OCI-LY7 (cell line): ENCODE data around the gene HSD17B11. TPM values are rescaled to one million over a fixed set of nuclear protein-coding genes. Genes with fewer than 3 reads are reported as not detected.
"Not testable (repeated sequence)": the region's sequence is repeated elsewhere in the genome, so short reads cannot be mapped to it uniquely, and the experiment has no call there.

Experiments
- BruUV-seq: library from RNA; stranded (reverse); fragments of 400-500 nt; replicated peaks from 2 replicates; lab custom pipeline; 2021; lab: Mats Ljungman, UMichigan
- CTCF ChIA-PET: fragments of 300-600 bp; sonication (Branson Sonifier 250); formaldehyde crosslinking; loops from one replicate; lab custom pipeline; 2022; ENCODE audit warnings: antibody characterized with exemption; ENCODE audit not compliant: unreplicated experiment; lab: Charles Lee
- POLR2A ChIA-PET: fragments of 300-600 bp; sonication (Branson Sonifier 250); formaldehyde crosslinking; loops from one replicate; lab custom pipeline; 2022; ENCODE audit warnings: antibody characterized with exemption; lab: Charles Lee
- DNase-seq: peaks from one replicate; pipeline ENCODE4 v3.0.0-alpha.2; 2015; ENCODE audit warnings: low spot score
- H2AFZ ChIP-seq: fragments of 200-600 bp; sonication (generic), shearing (Covaris generic); 2 replicates; pipeline ENCODE4 v1.6.1; 2014; ENCODE audit warnings: mild to moderate bottlenecking, antibody characterized with exemption, low read length, moderate library complexity
- H3K27ac ChIP-seq: fragments of 200-600 bp; sonication (generic); 2 replicates; pipeline ENCODE4 v1.5.1; 2014; ENCODE audit warnings: mixed run types, low read depth, mild to moderate bottlenecking, moderate library complexity, low read length, inconsistent platforms; ENCODE audit not compliant: poor library complexity, severe bottlenecking
- H3K36me3 ChIP-seq: fragments of 200-600 bp; sonication (generic); 2 replicates; pipeline ENCODE4 v1.6.1; 2014; ENCODE audit warnings: mild to moderate bottlenecking, antibody characterized with exemption, low read length, moderate library complexity, mixed read lengths; ENCODE audit not compliant: insufficient read depth
- H3K4me1 ChIP-seq: fragments of 200-600 bp; sonication (generic); 2 replicates; pipeline ENCODE4 v1.5.1; 2014; ENCODE audit warnings: mild to moderate bottlenecking, low read length; ENCODE audit not compliant: insufficient read depth, poor library complexity, severe bottlenecking
- H3K4me2 ChIP-seq: fragments of 200-600 bp; sonication (generic); 2 replicates; pipeline ENCODE4 v1.6.1; 2014; ENCODE audit warnings: mild to moderate bottlenecking, low read length
- H3K4me3 ChIP-seq: fragments of 200-600 bp; sonication (generic); 2 replicates; pipeline ENCODE4 v1.5.1; 2014; ENCODE audit warnings: mild to moderate bottlenecking, low read depth, low read length; ENCODE audit not compliant: poor library complexity, severe bottlenecking
- H3K79me2 ChIP-seq: fragments of 200-600 bp; sonication (generic); 2 replicates; pipeline ENCODE4 v1.6.1; 2016; ENCODE audit warnings: low read depth, mild to moderate bottlenecking, low read length, moderate library complexity, mixed read lengths; ENCODE audit not compliant: insufficient read depth
- H3K9me2 ChIP-seq: fragments of 200-600 bp; sonication (generic); 2 replicates; pipeline ENCODE4 v1.6.1; 2016; ENCODE audit warnings: mild to moderate bottlenecking, low read length, mixed read lengths; ENCODE audit not compliant: insufficient read depth
- H3K9me3 ChIP-seq: fragments of 200-600 bp; sonication (generic); 2 replicates; pipeline ENCODE4 v1.6.1; 2014; ENCODE audit warnings: mild to moderate bottlenecking, mixed run types, low read length, mixed read lengths
- H4K20me1 ChIP-seq: fragments of 200-600 bp; sonication (generic); 2 replicates; pipeline ENCODE4 v1.6.1; 2014; ENCODE audit warnings: mild to moderate bottlenecking, antibody characterized with exemption, low read length, moderate library complexity, mixed read lengths; ENCODE audit not compliant: insufficient read depth
- CTCF ChIP-seq: fragments of 200-600 bp; sonication (generic); conservative IDR thresholded peaks from 2 replicates; pipeline ENCODE4 v1.5.1; 2014; ENCODE audit warnings: mild to moderate bottlenecking, antibody characterized with exemption, low read length, moderate library complexity, mixed read lengths
- EZH2phosphoT487 ChIP-seq: fragments of 200-600 bp; sonication (generic); IDR thresholded peaks from 2 replicates; pipeline ENCODE4 v1.6.1; 2018; ENCODE audit warnings: low read depth, borderline replicate concordance, mild to moderate bottlenecking, mixed run types, antibody characterized with exemption, low read length, moderate library complexity, mixed read lengths
- intact Hi-C: fragments of 100-400 bp; cut with micrococcal nuclease; formaldehyde crosslinking; loops from one replicate; pipeline ENCODE4 v1.10.0; 2022; ENCODE audit not compliant: unreplicated experiment
- total RNA-seq, 2 experiments: library from RNA; depleted of rRNA in 1 of 2; stranded (reverse); fragments of >200 nt in 1 of 2; shearing (Covaris generic) in 1 of 2; gene quantifications; 2 replicates each; pipeline ENCODE4 v1.2.3, GENCODE V29; 2014 to 2022

The HSD17B11 gene
- total RNA-seq, 2 experiments from 2014 or later = 8.7 to 9.0 TPM

GRCh38 chr4:87399954-87400353, 9.0 kb upstream of the HSD17B11 start:
- DNase-seq = no peak
- BruUV-seq = no TSS peak
- Histone ChIP-seq H2AFZ (no peak overlapping the region), H3K4me3 (no peak overlapping the region), H3K9me2 (no peaks in the 10 kb centered on the region), H4K20me1 (no peaks in the 10 kb centered on the region), H3K27ac (no peak overlapping the region), H3K9me3 (no peaks in the 10 kb centered on the region), H3K36me3 (no peaks in the 10 kb centered on the region), H3K79me2 (no peaks in the 10 kb centered on the region), H3K4me2 (no peak overlapping the region), H3K4me1 (no peaks in the 10 kb centered on the region)
- TF ChIP-seq EZH2phosphoT487 = no peak
- TF ChIP-seq CTCF = no peak
- intact Hi-C loops = no loop called here
- ChIA-PET POLR2A (interaction anchor here (0.6 to 1.0 kb wide), 3 partner anchors 22 to 70 kb away, joined by 3 to 4 read pairs (median 3); partner anchors contain the start of gene NUDT9), CTCF (no interaction called here)

- no peaks in the 10 kb centered on the region for H3K9me3 ChIP-seq
- no peaks in the 10 kb centered on the region for H4K20me1 ChIP-seq
- no TSS peak for BruUV-seq
- TF ChIP-seq EZH2phosphoT487 (no peak), CTCF (no peak)
- no peak overlapping the region for H2AFZ ChIP-seq
- H3K4me1 ChIP-seq = no peaks in the 10 kb centered on the region
- intact Hi-C loops = no loop called here
- H3K79me2 ChIP-seq = no peaks in the 10 kb centered on the region
- H3K9me2 ChIP-seq = no peaks in the 10 kb centered on the region
- H3K4me2 ChIP-seq = no peak overlapping the region
- DNase-seq = no peak
- no peak overlapping the region for H3K27ac ChIP-seq
- H3K4me3 ChIP-seq = no peak overlapping the region
- no peaks in the 10 kb centered on the region for H3K36me3 ChIP-seq
- POLR2A ChIA-PET = no interaction called here
- CTCF ChIA-PET = no interaction called here
Observed at GRCh38 chr4:87399148-87399547, 8.2 kb upstream of the HSD17B11 start.

GRCh38 chr4:87395851-87396250, 4.9 kb upstream of the HSD17B11 start:
- CTCF ChIA-PET, H3K79me2 ChIP-seq, BruUV-seq, H3K36me3 ChIP-seq, H4K20me1 ChIP-seq, H3K9me3 ChIP-seq, H3K4me1 ChIP-seq, intact Hi-C loops, DNase-seq, H3K4me2 ChIP-seq, H2AFZ ChIP-seq, H3K27ac ChIP-seq, POLR2A ChIA-PET, H3K9me2 ChIP-seq, H3K4me3 ChIP-seq: not testable (repeated sequence)

GRCh38 chr4:87395073-87395472, 4.1 kb upstream of the HSD17B11 start:
- H2AFZ ChIP-seq, H3K9me2 ChIP-seq, H3K4me1 ChIP-seq, H3K4me3 ChIP-seq, DNase-seq, H3K9me3 ChIP-seq, BruUV-seq, H3K36me3 ChIP-seq, H3K79me2 ChIP-seq, intact Hi-C loops, H3K4me2 ChIP-seq, CTCF ChIA-PET, H3K27ac ChIP-seq, H4K20me1 ChIP-seq: not testable (repeated sequence)
- POLR2A ChIA-PET = interaction anchor here (1.1 kb wide), 1 partner anchor 27 kb away, joined by 4 read pairs; the partner anchor contains the start of gene NUDT9
